ENCODE results near the gene JUNB.

GRCh38 chr19:12834566-12834943 is 43.3 kb downstream of the JUNB start, which contains the start of gene RTBDN:
- TF ChIP-seq CTCF (IDR thresholded peaks at IDR 0.05) (no peak), EP300 (IDR thresholded peaks at IDR 0.05; ENCODE audit: low read depth) (no peak), POLR2A (IDR thresholded peaks at IDR 0.05) (no peak), POLR2AphosphoS5 (IDR thresholded peaks at IDR 0.05) (no peak)

Data from transverse colon (tissue), 4 donors.